ENCODE measurements around the gene DISC1.

DISC1 gene

GRCh38 chr1:231855361-231855760 is 228.8 kb downstream of the DISC1 start:
- DNase-seq (ENCODE audit: low read depth in 2 of 2) = no peak

- DNase-seq (ENCODE audit: low read depth in 2 of 2) = no peak
Measured at GRCh38 chr1:231855926-231856325, 229.3 kb downstream of the DISC1 start.

DNA sequence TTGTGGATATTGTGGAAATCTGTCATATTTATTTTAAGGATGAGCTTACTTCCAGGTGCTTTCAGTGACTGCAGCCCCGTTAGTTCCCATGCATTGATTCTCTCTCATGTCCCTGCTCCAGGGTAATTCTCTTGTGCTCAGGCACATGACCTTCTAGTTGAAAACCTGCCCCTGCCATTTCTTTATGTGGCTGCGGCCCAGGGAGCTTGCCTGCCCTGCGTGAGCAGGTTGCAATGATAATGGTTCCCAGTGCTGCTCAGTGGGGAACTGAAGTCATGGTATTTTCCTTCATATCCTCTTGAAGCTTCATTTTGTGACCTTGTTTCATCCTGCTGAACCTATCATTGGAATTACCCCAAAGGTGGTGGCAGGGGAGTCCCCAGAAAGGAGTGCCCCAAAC is 229.8 kb downstream of the DISC1 start:
- DNase-seq (ENCODE audit: low read depth in 2 of 2) = no peak

DNA sequence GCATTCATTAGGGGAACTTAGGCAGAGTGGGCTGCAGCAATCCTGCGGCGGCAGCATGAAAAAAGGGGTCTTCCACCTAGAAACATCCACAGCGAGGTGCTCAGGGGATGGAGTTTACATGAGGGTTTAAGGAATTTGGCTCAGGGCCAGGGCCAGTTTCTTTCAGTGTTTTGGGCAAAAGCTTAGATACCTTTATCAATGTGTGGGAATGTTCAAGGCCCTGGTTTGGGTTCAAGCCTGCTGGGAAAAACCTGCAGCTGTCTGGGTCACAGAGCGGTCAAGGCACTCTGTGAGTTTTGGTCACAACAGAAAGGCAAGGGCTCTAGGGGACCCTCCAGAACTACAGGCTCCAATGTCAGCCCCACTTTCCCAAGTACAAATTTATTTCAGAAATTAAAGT is 230.3 kb downstream of the DISC1 start:
- no peak for DNase-seq (ENCODE audit: low read depth in 2 of 2)

DNA sequence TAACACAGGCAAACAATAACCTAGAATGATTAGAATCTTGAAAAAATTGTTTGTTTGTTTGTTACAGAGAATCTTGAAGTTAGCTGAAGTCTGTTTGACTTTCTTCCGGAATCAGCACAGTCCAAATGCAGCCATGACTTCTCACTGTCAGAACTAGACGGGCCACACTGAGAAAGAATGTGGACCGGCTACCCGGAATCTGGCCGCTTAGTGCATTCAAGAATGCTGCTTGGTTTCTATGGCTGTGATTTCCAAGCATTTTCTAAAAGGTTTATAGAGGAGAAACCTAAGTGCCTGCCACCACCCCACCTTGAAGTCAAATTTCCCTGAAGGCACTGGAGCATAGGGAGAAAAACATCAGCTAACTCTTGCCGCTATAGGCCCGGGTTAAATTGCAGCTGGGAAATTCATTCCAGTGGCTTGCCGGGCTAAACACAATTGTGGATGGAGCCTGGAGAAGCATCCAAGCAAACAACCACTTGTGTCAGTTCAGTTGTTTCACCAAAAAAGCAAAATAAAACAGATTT is 231.1 kb downstream of the DISC1 start:
- no peak for DNase-seq (ENCODE audit: low read depth in 2 of 2)

DNA sequence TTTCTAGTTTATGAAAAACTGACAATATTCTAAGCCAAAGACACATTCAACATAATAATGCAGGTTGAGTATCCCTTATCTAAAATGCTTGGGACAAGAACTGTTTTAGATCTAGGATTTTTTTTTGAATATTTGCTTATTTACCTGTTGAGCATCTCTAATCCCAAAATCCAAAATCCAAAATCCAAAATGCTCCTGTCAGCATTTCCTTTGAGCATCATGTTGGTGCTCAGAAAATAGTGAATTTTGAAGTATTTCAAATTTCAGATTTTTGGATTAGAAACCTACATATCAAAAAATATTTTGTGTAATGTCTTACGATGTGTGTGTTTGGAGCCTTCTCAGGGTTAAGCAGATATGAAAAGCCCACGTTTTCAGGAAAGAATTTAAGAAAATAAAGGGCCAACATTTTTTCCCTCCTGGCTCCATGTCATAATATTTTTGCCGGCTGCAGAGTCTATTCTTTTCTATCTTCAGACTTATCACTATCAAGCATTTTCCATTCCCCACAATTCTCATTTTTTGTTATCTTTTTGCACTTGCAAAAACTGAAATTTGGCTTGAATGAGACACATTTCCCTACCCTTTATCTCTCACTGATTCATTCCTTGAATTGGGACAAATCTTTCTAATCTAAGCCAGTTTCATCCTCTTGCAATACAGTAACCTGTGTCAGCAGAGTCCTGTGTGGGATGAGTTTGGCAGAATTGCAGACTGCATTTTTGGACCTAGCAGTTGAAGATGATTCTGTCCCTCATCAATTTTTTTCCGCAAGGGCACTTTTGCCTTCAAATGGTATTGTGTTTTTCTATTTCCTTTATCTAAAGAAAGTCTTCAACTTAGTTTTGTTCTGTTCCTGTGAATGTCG is 233.9 kb downstream of the DISC1 start:
- DNase-seq (ENCODE audit: low read depth in 2 of 2) = no peak

DNA sequence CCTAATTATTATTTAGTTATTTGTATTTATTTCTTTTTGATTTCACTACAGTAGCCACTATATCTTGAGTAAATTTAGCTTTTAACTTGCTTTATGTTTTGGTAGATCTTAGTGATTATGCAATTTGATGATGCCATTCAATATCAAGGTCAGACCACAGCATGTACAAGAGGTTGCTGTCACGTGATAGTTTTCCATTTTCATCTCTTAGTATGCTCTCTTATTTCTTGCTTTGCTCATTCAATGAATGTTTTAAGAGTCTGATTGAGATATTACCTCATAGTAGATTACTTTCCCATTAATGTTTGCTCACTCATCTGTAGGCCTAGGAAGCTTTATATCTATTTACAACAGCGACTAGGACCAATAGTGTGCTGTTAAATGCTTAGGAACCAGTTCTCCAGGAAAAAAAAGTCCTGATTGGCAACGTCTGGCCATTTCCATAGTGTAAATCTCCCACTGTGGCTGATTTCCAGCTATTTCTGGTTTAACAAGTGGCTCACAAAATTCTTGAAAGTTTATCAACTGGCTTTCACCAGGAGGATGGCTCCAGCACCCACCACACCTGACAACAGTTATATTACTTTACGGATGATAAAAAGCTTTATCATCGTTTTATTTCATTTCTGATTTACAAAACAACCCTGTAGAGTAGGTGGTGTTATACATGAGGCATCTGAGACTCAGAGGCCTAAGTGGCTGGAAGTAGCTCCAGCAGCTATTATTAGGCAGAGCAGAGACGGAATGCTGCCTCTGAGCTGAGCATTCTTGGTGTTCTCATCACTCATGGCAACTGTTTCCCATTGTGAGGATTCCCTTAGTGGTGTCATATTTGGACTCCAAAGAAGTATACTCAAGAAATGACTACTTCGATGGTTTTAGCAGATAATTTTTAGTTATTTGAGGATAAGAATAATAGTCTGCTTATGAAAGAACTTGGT is 235.2 kb downstream of the DISC1 start:
- DNase-seq (ENCODE audit: low read depth in 2 of 2) = no peak

DNA sequence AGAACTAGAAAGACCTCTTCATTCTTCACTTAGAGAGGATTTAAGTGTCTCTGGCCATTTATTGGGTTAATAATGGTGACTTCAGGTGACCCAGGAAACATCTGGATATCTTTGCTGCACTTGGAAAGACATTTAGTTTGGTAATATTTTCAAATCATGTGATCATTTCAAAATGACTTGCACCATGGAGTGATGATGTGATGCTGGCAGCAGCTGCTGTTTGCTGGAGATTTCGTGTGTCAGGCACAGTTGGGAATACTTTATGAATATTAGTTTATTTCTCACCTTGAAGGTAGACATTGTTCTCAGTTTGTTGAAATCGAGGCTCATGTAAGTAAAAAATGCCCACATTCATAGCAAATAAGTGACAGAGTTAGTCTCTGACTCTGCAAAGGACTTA is 236.0 kb downstream of the DISC1 start:
- no peak for DNase-seq (ENCODE audit: low read depth in 2 of 2)

- DNase-seq (ENCODE audit: low read depth in 2 of 2) = no peak
Measured at GRCh38 chr1:231865331-231865730, 238.7 kb downstream of the DISC1 start.

GRCh38 chr1:231866392-231867331 is 240.1 kb downstream of the DISC1 start:
- DNase-seq (ENCODE audit: low read depth in 2 of 2) = peak; percentile 25 to 49

DNA sequence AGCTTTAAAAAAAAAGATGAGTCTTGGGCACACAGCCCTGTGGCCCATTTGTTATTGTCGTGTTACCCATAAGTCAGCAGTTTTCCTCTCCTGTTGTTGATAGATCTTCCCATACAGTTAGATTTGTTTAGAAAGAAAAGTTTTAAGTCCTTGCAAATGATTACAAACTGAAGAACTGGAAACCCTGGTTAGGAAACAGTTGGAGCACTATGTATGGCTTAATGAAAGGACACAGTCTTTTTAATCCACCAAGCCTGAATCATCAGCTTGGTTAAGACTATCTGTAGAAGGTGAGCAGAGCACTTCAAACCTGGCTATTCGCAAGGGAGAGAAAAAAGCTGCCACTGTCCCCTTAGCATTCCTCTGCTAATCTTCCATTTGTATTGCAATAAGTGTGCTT is 241.0 kb downstream of the DISC1 start:
- no peak for DNase-seq (ENCODE audit: low read depth in 2 of 2)

DNA sequence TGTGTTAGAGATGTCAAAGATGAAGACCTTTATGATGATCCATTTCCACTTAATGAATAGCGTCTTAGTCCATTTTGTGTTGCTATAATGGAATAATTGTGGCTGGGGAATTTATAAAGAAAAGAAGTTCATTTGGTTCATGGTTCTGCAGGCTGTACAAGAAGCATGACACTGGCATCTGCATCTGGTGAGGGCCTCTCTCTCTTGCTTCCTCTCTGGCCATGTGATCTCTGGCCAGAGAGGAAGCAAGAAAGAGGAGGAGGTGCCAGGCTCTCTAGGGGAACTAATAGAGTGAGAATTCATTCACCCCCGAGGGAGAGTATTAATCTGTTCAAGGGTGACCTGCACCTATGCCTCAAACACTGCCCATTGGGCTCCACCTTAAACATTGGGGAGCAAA is 242.8 kb downstream of the DISC1 start:
- no peak for DNase-seq (ENCODE audit: low read depth in 2 of 2)

- DNase-seq (ENCODE audit: low read depth in 2 of 2) = no peak
Measured at GRCh38 chr1:231871471-231871870, 244.9 kb downstream of the DISC1 start.

DNA sequence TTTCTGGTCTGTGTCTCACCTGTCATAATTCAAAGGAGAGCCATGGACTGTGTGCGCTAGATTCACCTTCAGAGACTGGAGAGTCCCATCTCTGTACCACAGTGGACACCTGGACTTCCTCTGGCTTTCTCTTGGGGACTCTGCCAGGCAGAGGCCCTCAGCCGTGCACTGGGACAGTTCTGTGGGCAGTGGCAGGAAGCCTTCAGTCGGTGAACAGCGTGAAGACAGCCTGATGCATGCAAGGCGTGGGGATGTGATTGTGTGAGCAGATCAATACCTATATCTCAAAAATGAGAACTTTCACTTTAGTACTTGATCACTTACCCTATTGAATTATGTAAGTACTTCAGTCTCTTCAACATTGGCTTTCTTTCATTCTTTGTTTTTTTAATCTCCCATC is 245.3 kb downstream of the DISC1 start:
- no peak for DNase-seq (ENCODE audit: low read depth in 2 of 2)

DNA sequence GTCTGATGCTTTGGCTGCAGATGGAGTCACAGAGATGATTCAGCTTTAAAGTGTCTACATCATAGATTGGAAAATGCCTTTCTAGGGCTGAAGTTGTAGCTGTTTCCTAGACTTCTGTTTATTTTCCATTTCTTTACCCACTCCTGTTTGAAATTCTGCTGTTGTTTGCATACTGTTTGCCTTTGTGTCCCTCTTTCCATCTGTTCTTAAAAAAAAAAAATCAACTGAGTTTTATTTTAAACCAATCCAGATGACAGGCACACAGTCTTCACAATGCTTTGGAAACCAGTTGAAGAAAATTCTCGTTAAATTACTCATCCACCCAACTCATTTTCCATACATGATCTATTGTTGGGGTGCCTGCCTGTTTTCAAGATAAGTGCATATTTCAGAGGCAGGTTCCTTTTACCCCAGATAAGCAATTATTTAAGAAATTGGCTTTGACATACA is 245.9 kb downstream of the DISC1 start:
- DNase-seq (ENCODE audit: low read depth in 2 of 2) = no peak

GRCh38 chr1:231878737-231879136 is 252.1 kb downstream of the DISC1 start:
- DNase-seq (ENCODE audit: low read depth in 2 of 2) = no peak

- DNase-seq (ENCODE audit: low read depth in 2 of 2) = no peak
Measured at GRCh38 chr1:231879296-231879695, 252.7 kb downstream of the DISC1 start.

DNA sequence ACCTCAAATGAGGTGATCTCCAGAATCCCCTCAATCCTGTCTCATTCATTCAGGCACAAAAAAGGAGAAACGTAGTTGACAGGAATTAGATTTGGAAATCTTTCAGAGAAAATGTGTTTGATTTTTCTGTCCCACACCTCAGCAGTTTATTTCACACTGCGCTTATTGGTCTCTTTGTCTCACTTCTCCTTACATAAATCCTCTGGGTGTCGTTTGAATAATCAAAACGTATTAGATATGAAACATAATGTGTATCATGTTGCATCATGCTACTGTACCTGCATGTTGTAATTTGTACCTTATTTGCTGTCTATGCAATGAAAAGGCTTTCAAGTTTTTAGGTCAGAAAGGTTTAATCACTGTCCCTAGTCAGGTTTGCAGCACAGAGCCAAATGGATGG is 255.7 kb downstream of the DISC1 start:
- no peak for DNase-seq (ENCODE audit: low read depth in 2 of 2)

- no peak for DNase-seq (ENCODE audit: low read depth in 2 of 2)
Measured at GRCh38 chr1:231882790-231883189, 256.2 kb downstream of the DISC1 start.

DNA sequence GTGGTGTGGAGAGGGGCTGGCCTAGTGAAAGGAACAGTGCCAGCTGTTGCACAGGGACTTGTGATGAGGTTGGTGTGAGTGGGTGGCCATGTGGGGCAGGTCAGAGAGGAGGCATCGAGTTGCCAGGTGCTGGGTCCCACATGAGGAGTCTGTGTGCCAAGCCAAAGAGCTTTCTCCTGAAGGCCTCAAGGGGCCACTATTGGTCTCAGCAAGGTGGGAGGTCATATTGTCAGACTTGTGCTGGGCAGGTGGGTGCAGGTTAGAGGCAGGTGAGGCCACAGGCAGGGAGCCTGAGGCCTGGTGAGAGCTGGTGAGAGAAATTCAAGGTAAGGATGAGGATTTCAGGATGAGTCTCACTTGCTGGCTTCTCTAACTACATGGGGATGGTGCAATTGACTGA is 256.8 kb downstream of the DISC1 start:
- no peak for DNase-seq (ENCODE audit: low read depth in 2 of 2)

- DNase-seq (ENCODE audit: low read depth in 2 of 2) = no peak
Measured at GRCh38 chr1:231885209-231885854, 258.7 kb downstream of the DISC1 start.

Data from stimulated activated CD4-positive, alpha-beta T cell treated with anti-CD3 and anti-CD28 coated beads, Interleukin-12 subunit alpha, Interleukin-12 subunit beta, amount 100 ng/mL, for 24 hours (primary cell).